ENCODE measurements around the gene XKR7. TPM values are rescaled to one million over a fixed set of nuclear protein-coding genes. Genes with fewer than 3 reads are reported as not detected.

Gene XKR7
- total RNA-seq, 1 donor from 2014 or later: 0.07 TPM

- H3K4me1 Mint-ChIP-seq: no peaks in the 10 kb centered on the region
- no peak overlapping the region for H3K4me3 ChIP-seq
- TF ChIP-seq EZH2phosphoT487 (IDR thresholded peaks at IDR 0.05) (no peak), CTCF (IDR thresholded peaks at IDR 0.05) (no peak), EZH2 (IDR thresholded peaks at IDR 0.05) (no peak)
- H3K36me3 ChIP-seq: no peaks in the 10 kb centered on the region
- no peak overlapping the region for H3K4me3 Mint-ChIP-seq
- H3K9ac ChIP-seq: no peak overlapping the region
- no peaks in the 10 kb centered on the region for H3K9me3 Mint-ChIP-seq
- no peak overlapping the region for H3K4me2 ChIP-seq
- peaks cover 17% of the 10 kb centered on the region for H3K27me3 Mint-ChIP-seq (ENCODE audit: insufficient read depth, low read depth)
- no peak overlapping the region for H2AFZ ChIP-seq (replicated peaks)
- no peak overlapping the region for H3K27ac ChIP-seq
- H3K27ac Mint-ChIP-seq: no peak overlapping the region
- DNase-seq (ENCODE audit: low spot score): no peak
- peaks cover 43% of the 10 kb centered on the region for H3K27me3 ChIP-seq
- H3F3A ChIP-seq (ENCODE audit: low read depth): peaks cover 12% of the 10 kb centered on the region
- no peaks in the 10 kb centered on the region for H3K79me2 ChIP-seq (ENCODE audit: low read depth)
- no peaks in the 10 kb centered on the region for H3K9me3 ChIP-seq (ENCODE audit: low read depth)
- H4K20me1 ChIP-seq (ENCODE audit: low read depth): peaks cover 6% of the 10 kb centered on the region
- no peaks in the 10 kb centered on the region for H3K36me3 Mint-ChIP-seq
- H3K4me1 ChIP-seq: peaks cover 10% of the 10 kb centered on the region
Measured at GRCh38 chr20:31990641-31991338, 22.8 kb downstream of the XKR7 start.

DNA sequence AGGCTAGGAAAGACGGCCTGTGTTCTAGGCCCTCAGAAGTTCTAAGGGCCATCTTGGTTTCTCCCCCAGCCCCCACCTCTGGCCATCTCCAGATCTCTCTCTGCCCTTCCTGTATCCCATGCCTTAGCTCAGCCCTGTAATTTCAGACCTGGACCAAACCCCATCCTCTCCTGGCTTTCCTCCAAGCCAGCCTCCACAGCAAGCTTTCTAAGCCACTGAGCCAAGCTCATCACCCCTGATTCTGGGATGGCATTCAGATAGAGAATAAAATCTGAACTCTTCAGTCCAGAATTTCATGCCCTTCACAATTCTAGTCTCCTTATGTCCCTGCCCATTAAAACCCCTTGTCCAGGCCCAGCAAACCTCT lies 23.4 kb downstream of the XKR7 start:
- Histone ChIP-seq H3K27ac (no peak overlapping the region), H3K4me1 (peaks cover 10% of the 10 kb centered on the region), H3K79me2 (ENCODE audit: low read depth) (no peaks in the 10 kb centered on the region), H3K9ac (no peak overlapping the region), H4K20me1 (ENCODE audit: low read depth) (peaks cover 6% of the 10 kb centered on the region), H3K4me2 (no peak overlapping the region), H3K9me3 (ENCODE audit: low read depth) (no peaks in the 10 kb centered on the region), H2AFZ (replicated peaks) (no peak overlapping the region), H3F3A (ENCODE audit: low read depth) (peaks cover 12% of the 10 kb centered on the region), H3K4me3 (no peak overlapping the region), H3K36me3 (no peaks in the 10 kb centered on the region), H3K27me3 (peaks cover 48% of the 10 kb centered on the region)
- peaks cover 2% of the 10 kb centered on the region for H3K9me3 Mint-ChIP-seq
- TF ChIP-seq CTCF (IDR thresholded peaks at IDR 0.05): no peak
- TF ChIP-seq EZH2phosphoT487 (IDR thresholded peaks at IDR 0.05): no peak
- no peak for TF ChIP-seq EZH2 (IDR thresholded peaks at IDR 0.05)
- no peak overlapping the region for H3K4me3 Mint-ChIP-seq
- DNase-seq (ENCODE audit: low spot score): no peak
- no peak overlapping the region for H3K27ac Mint-ChIP-seq
- H3K4me1 Mint-ChIP-seq: no peaks in the 10 kb centered on the region
- H3K36me3 Mint-ChIP-seq: no peaks in the 10 kb centered on the region
- peaks cover 22% of the 10 kb centered on the region for H3K27me3 Mint-ChIP-seq (ENCODE audit: insufficient read depth, low read depth)

DNA sequence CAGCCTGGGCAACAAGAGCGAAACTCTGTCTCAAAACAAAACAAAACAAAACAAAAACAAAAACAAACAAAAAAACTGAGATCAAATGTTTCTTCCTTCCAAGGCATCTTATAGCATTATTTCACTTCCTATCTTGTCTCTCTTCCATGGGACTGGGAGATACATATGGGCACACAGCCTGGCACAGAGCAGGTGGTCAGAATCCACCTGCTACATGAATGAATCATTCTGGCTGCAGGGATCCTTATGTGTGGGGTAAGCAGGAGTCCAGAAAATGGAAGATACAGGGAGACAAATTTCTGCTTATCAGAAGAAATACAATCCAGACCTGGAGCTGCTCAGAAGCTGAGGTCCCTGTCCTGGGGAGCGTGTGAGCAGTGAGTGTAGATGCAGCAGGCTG lies 24.1 kb downstream of the XKR7 start:
- Histone ChIP-seq H3F3A (ENCODE audit: low read depth) (peaks cover 12% of the 10 kb centered on the region), H3K9ac (no peak overlapping the region), H3K9me3 (ENCODE audit: low read depth) (no peaks in the 10 kb centered on the region), H3K4me1 (peaks cover 10% of the 10 kb centered on the region), H4K20me1 (ENCODE audit: low read depth) (peaks cover 6% of the 10 kb centered on the region), H3K27me3 (peaks cover 56% of the 10 kb centered on the region), H3K4me2 (no peak overlapping the region), H2AFZ (replicated peaks) (no peak overlapping the region), H3K27ac (no peak overlapping the region), H3K4me3 (no peak overlapping the region), H3K79me2 (ENCODE audit: low read depth) (no peaks in the 10 kb centered on the region), H3K36me3 (no peaks in the 10 kb centered on the region)
- Mint-ChIP-seq H3K4me1 (no peaks in the 10 kb centered on the region), H3K27ac (no peak overlapping the region), H3K4me3 (no peak overlapping the region), H3K9me3 (peaks cover 2% of the 10 kb centered on the region), H3K27me3 (ENCODE audit: insufficient read depth, low read depth) (peaks cover 27% of the 10 kb centered on the region), H3K36me3 (no peaks in the 10 kb centered on the region)
- DNase-seq (ENCODE audit: low spot score): no peak
- no peak for TF ChIP-seq EZH2phosphoT487 (IDR thresholded peaks at IDR 0.05)
- TF ChIP-seq EZH2 (IDR thresholded peaks at IDR 0.05): no peak
- TF ChIP-seq CTCF (IDR thresholded peaks at IDR 0.05): no peak

All from neural progenitor cell (in vitro differentiated cells).